Esophagus muscularis mucosa (tissue), 4 donors: ENCODE measurements around the gene ACAP1. TPM values are rescaled to one million over a fixed set of nuclear protein-coding genes. Genes with fewer than 3 reads are reported as not detected.
"Not testable (repeated sequence)": the region's sequence is repeated elsewhere in the genome, so short reads cannot be mapped to it uniquely, and the experiment has no call there.

Experiments
- DNase-seq: peaks from one replicate; pipeline ENCODE4 v3.0.0-alpha.2; 2017; ENCODE audit errors: extremely low spot score
- H3K27ac ChIP-seq, 4 donors: fragments of 200-600 bp; sonication (generic); replicated peaks in 1 of 4; 1 replicate in 3 of 4; 2 replicates in 1 of 4; pipeline ENCODE4 v1.5.1; 2016 to 2019; ENCODE audit warnings: mild to moderate bottlenecking in 1 of 4
- H3K27me3 ChIP-seq, 4 donors: fragments of 200-600 bp; sonication (generic); one replicate each; pipeline versions ENCODE4 v1.5.1 to v1.6.0; 2016 to 2019
- H3K36me3 ChIP-seq, 4 donors: fragments of 200-600 bp; sonication (generic); one replicate each; pipeline ENCODE4 v1.5.1; 2016 to 2019
- H3K4me1 ChIP-seq, 4 donors: fragments of 200-600 bp; sonication (generic); one replicate each; pipeline ENCODE4 v1.5.1; 2016 to 2019
- H3K4me3 ChIP-seq, 4 donors: fragments of 200-600 bp; sonication (generic); 1 replicate in 2 of 4; 2 replicates in 2 of 4; pipeline ENCODE4 v1.5.1; 2016 to 2019; ENCODE audit warnings: mild to moderate bottlenecking in 4 of 4, moderate library complexity in 1 of 4
- H3K9me3 ChIP-seq, 4 donors: fragments of 200-600 bp; sonication (generic); 1 replicate in 3 of 4; 2 replicates in 1 of 4; pipeline ENCODE4 v1.5.1; 2016 to 2019
- CTCF ChIP-seq, 3 experiments: fragments of 200-600 bp in 2 of 3; fragments of 450-650 bp in 1 of 3; sonication (generic) in 2 of 3; IDR thresholded peaks; one replicate each; pipeline ENCODE4 v1.5.1; 2017 to 2019; ENCODE audit warnings: antibody characterized with exemption in 3 of 3, mild to moderate bottlenecking in 2 of 3, moderate library complexity in 1 of 3
- EP300 ChIP-seq: sonication (generic); formaldehyde crosslinking; IDR thresholded peaks from one replicate; pipeline ENCODE4 v1.6.1; 2017; ENCODE audit warnings: antibody characterized with exemption
- POLR2A ChIP-seq: fragments of 450-650 bp; IDR thresholded peaks from one replicate; pipeline ENCODE4 v1.6.1; 2017; ENCODE audit warnings: antibody characterized with exemption, moderate library complexity, mild to moderate bottlenecking, low read depth
- POLR2AphosphoS5 ChIP-seq, 2 donors: sonication (generic); formaldehyde crosslinking; IDR thresholded peaks; one replicate each; pipeline ENCODE4 v1.6.1; 2017; ENCODE audit warnings: antibody characterized with exemption in 2 of 2
- WGBS: methylation state at CpG from one replicate; pipeline ENCODE4 v1.1.5; 2018; 5-methylcytosine and 5-hydroxymethylcytosine counted together
- intact Hi-C: fragments of 100-400 bp; cut with DNase I; formaldehyde crosslinking; loops from one replicate; pipeline ENCODE4 v1.15.1; 2023
- total RNA-seq, 4 donors: library from RNA; depleted of rRNA; stranded (reverse); fragments of >200 nt; gene quantifications; one replicate each; pipeline versions ENCODE4 v1.1.0 to v1.2.1, GENCODE V29; 2016

The ACAP1 gene
- total RNA-seq, 4 donors from 2014 or later = 2.1 to 11.4 (median 4.6) TPM

- peaks cover 14 to 42% (median 40%) of the 10 kb centered on the region in 4 donors for H3K4me1 ChIP-seq
- TF ChIP-seq CTCF (IDR thresholded peaks at IDR 0.05) = no peak
- TF ChIP-seq POLR2A = no peak
- TF ChIP-seq EP300 = no peak
- TF ChIP-seq POLR2AphosphoS5 (IDR thresholded peaks at IDR 0.05) = no peak
- no peaks in the 10 kb centered on the region for H3K36me3 ChIP-seq
- intact Hi-C loops = loop anchor here (2.0 kb wide), 1 partner anchor 79 kb away; no protein-coding TSS in a partner anchor
- no peak overlapping the region for H3K4me3 ChIP-seq
- 76% methylated on average over 2 of the region's 2 CpGs for WGBS
- no peaks in the 10 kb centered on the region for H3K27me3 ChIP-seq
- peak overlapping the region in 3 of 4 donors; percentile 11 to 59 (median 19) for H3K27ac ChIP-seq
- no peaks in the 10 kb centered on the region for H3K9me3 ChIP-seq
- no peak for DNase-seq
Measured at GRCh38 chr17:7357381-7357780, 21.1 kb downstream of the ACAP1 start.

- intact Hi-C loops = no loop called here
- Histone ChIP-seq H3K4me3 (no peak overlapping the region), H3K27me3 (no peaks in the 10 kb centered on the region), H3K36me3 (no peaks in the 10 kb centered on the region), H3K27ac (no peak overlapping the region), H3K9me3 (no peaks in the 10 kb centered on the region), H3K4me1 (no peaks in the 10 kb centered on the region)
- TF ChIP-seq CTCF (IDR thresholded peaks at IDR 0.05) = no peak
- TF ChIP-seq POLR2AphosphoS5 (IDR thresholded peaks at IDR 0.05) = no peak
- TF ChIP-seq EP300 = no peak
- no peak for TF ChIP-seq POLR2A
- no peak for DNase-seq
- WGBS = 69% methylated on average over 3 of the region's 3 CpGs
Measured at GRCh38 chr17:7361906-7362305, 25.6 kb downstream of the ACAP1 start.

- 94% methylated on average over 6 of the region's 6 CpGs for WGBS
- Histone ChIP-seq H3K9me3 (no peaks in the 10 kb centered on the region), H3K4me1 (no peaks in the 10 kb centered on the region), H3K27me3 (no peaks in the 10 kb centered on the region), H3K36me3 (no peaks in the 10 kb centered on the region), H3K27ac (no peak overlapping the region), H3K4me3 (no peak overlapping the region)
- DNase-seq = no peak
- no peak for TF ChIP-seq CTCF (IDR thresholded peaks at IDR 0.05)
- TF ChIP-seq POLR2A = no peak
- no peak for TF ChIP-seq POLR2AphosphoS5 (IDR thresholded peaks at IDR 0.05)
- TF ChIP-seq EP300 = no peak
- intact Hi-C loops = no loop called here
Measured at GRCh38 chr17:7363311-7363710, 27.0 kb downstream of the ACAP1 start.

- H3K36me3 ChIP-seq, intact Hi-C loops, H3K4me3 ChIP-seq, H3K4me1 ChIP-seq, DNase-seq, H3K27me3 ChIP-seq, H3K9me3 ChIP-seq, H3K27ac ChIP-seq: not testable (repeated sequence)
- 91% methylated on average over 5 of the region's 7 CpGs for WGBS
Measured at GRCh38 chr17:7365963-7366362, 29.6 kb downstream of the ACAP1 start.

- H3K4me1 ChIP-seq = no peaks in the 10 kb centered on the region
- WGBS = 89% methylated on average over 8 of the region's 8 CpGs
- peaks cover 0 to 7% (median 0%) of the 10 kb centered on the region in 4 donors for H3K27me3 ChIP-seq
- no peak for DNase-seq
- intact Hi-C loops = no loop called here
- H3K36me3 ChIP-seq = no peaks in the 10 kb centered on the region
- no peak for TF ChIP-seq POLR2AphosphoS5 (IDR thresholded peaks at IDR 0.05)
- TF ChIP-seq EP300 = no peak
- no peak for TF ChIP-seq CTCF (IDR thresholded peaks at IDR 0.05)
- TF ChIP-seq POLR2A = no peak
- no peaks in the 10 kb centered on the region for H3K9me3 ChIP-seq
- H3K27ac ChIP-seq = no peak overlapping the region
- no peak overlapping the region for H3K4me3 ChIP-seq
Measured at GRCh38 chr17:7367083-7367482, 30.8 kb downstream of the ACAP1 start.
